Heart left ventricle (tissue), 16 donors: ENCODE measurements around the gene SRRM5. TPM values are rescaled to one million over a fixed set of nuclear protein-coding genes. Genes with fewer than 3 reads are reported as not detected.

Experiments
- ATAC-seq, 4 donors: fragments of 200-7000 bp; cut with Tn5 transposase; one replicate each; pipeline ENCODE4 v1.9.1; 2020 to 2022; ENCODE audit warnings: moderate library complexity in 4 of 4, mild to moderate bottlenecking in 3 of 4, moderate number of reproducible peaks in 1 of 4
- DNase-seq, 5 donors: peaks; one replicate each; pipeline ENCODE4 v3.0.0-alpha.2; 2020
- H3K27ac ChIP-seq, 12 donors: fragments of 200-600 bp; sonication (generic) in 4 of 12; one replicate each; pipeline versions ENCODE4 v1.5.0 to v1.8.0; 2016 to 2022; ENCODE audit warnings: mild to moderate bottlenecking in 2 of 12
- H3K27me3 ChIP-seq, 9 donors: fragments of 200-600 bp; sonication (generic) in 2 of 9; one replicate each; pipeline versions ENCODE4 v1.5.1 to v1.8.0; 2016 to 2022; ENCODE audit warnings: mild to moderate bottlenecking in 3 of 9
- H3K36me3 ChIP-seq, 9 donors: fragments of 200-600 bp; sonication (generic) in 2 of 9; one replicate each; pipeline versions ENCODE4 v1.5.0 to v1.8.0; 2018 to 2022; ENCODE audit warnings: mild to moderate bottlenecking in 2 of 9
- H3K4me1 ChIP-seq, 12 donors: fragments of 200-600 bp; sonication (generic) in 4 of 12; one replicate each; pipeline versions ENCODE4 v1.5.0 to v1.8.0; 2016 to 2022; ENCODE audit warnings: mild to moderate bottlenecking in 3 of 12
- H3K4me3 ChIP-seq, 12 donors: fragments of 200-600 bp; sonication (generic) in 4 of 12; one replicate each; pipeline versions ENCODE4 v1.5.0 to v1.8.0; 2017 to 2022; ENCODE audit warnings: mild to moderate bottlenecking in 9 of 12, moderate library complexity in 4 of 12
- H3K9me3 ChIP-seq, 12 donors: fragments of 200-600 bp; sonication (generic) in 4 of 12; one replicate each; pipeline versions ENCODE4 v1.5.0 to v1.8.0; 2016 to 2022; ENCODE audit warnings: mild to moderate bottlenecking in 1 of 12
- CTCF ChIP-seq, 12 donors: fragments of 200-600 bp; sonication (generic) in 4 of 12; IDR thresholded peaks; one replicate each; pipeline versions ENCODE4 v1.5.0 to v1.8.0; 2018 to 2022; ENCODE audit warnings: antibody characterized with exemption in 12 of 12, mild to moderate bottlenecking in 5 of 12
- POLR2A ChIP-seq, 2 donors: fragments of 450-650 bp; IDR thresholded peaks; one replicate each; pipeline ENCODE4 v1.6.1; 2017; ENCODE audit warnings: antibody characterized with exemption in 2 of 2, mild to moderate bottlenecking in 2 of 2, moderate library complexity in 2 of 2
- WGBS, 4 donors: extraction: QIAGEN DNeasy Blood & Tissue Kit in 2 of 4; methylation state at CpG; one replicate each; pipeline versions ENCODE4 v1.1.5 to v1.1.7; 2013 to 2018; 5-methylcytosine and 5-hydroxymethylcytosine counted together
- intact Hi-C, 10 donors: fragments of 100-400 bp; cut with DNase I; formaldehyde crosslinking; loops; one replicate each; pipeline versions ENCODE4 v1.11.1 to v1.14.2; 2022
- polyA plus RNA-seq, 2 donors: library from polyadenylated mRNA; stranded (reverse); fragments of 200-250 nt; gene quantifications; one replicate each; pipeline ENCODE4 v1.2.3, GENCODE V29; 2013
- total RNA-seq, 9 donors: library from RNA; depleted of rRNA in 2 of 9; stranded (reverse); fragments of >200 nt in 2 of 9; fragmentation: NEBNext Ultra II Directional in 3 of 9; extraction: Animal tissue kit (Norgen Biotek cat#: 25700) in 3 of 9; gene quantifications; one replicate each; pipeline versions ENCODE4 v1.1.0 to v1.2.4, GENCODE V29; 2016 to 2023
- donor health status: ischemic (EF 13 %, LVEDD 7.1; RV severe dilation, severe dysfunction).
- donor health status: healthy with polysubstance abuse.
- donor health status: DM: no; HTN: yes; CAD: no.
- donor health status: DM: no; HTN: no; CAD: no.
- donor health status: ischemic (EF 25% LVEDD 6.9; RV normal size, moderate dysfunction).
- donor health status: ischemic (EF 25% LVEDD 5.7; RV mildly dilated, moderate dysfunction).
- donor health status: healthy.
- donor health status: DM: yes; HTN: yes; CAD: no.
- donor health status: ischemic (EF 35%, LVEDD 5.7; RV mildly dilated, moderate dysfunction).
- donor health status: nonischemic (EF 11% LVEDD 7.7; RV severe dilation, severe dysfunction).
- donor health status: DM: yes; HTN: yes; CAD: no.
- donor health status: PGD.
- donor health status: ischemic (EF 29% LVEDD 5.4; RV normal size, mild dysfunction).
- donor health status: nonischemic (EF 23%, LVEDD 6.1; RV moderate dilation, normal function).

Gene SRRM5
- total and polyA plus RNA-seq, 11 donors: 0.07 to 0.80 (median 0.16) TPM; not detected in 2

- no peaks in the 10 kb centered on the region for H3K36me3 ChIP-seq
- 79 to 89% (median 85%) methylated on average over 5 of the region's 5 CpGs for WGBS, 4 donors
- H3K27ac ChIP-seq: no peak overlapping the region
- TF ChIP-seq CTCF (IDR thresholded peaks at IDR 0.05): no peak
- H3K27me3 ChIP-seq: no peaks in the 10 kb centered on the region
- ATAC-seq: no peak
- no peaks in the 10 kb centered on the region for H3K9me3 ChIP-seq
- no peaks in the 10 kb centered on the region for H3K4me1 ChIP-seq
- intact Hi-C loops: no loop called here
- H3K4me3 ChIP-seq: no peak overlapping the region
- no peak for DNase-seq
These were observed 19.6 kb downstream of the SRRM5 start for GRCh38 chr19:43631491-43631890.

DNA sequence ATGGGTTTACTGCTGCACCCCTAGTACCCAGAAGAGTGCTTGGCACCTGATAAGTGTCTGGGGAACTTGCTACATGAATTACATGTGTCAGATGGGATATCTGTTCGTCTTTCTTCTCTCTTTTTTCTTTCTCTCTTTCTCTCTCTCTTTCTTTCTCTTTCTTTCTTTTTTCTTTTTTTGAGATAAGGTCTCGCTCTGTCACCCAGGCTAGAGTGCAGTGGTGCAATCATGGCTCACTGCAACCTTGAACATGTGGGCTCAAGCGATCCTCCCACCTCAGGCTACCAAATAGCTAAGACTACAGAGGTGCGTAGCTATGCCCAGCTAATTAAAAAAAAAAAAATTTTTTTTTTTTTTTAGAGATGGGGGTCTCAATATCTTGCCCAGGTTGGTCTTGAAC is 21.6 kb downstream of the SRRM5 start:
- Histone ChIP-seq H3K9me3 (no peaks in the 10 kb centered on the region), H3K36me3 (no peaks in the 10 kb centered on the region), H3K27ac (no peak overlapping the region), H3K4me3 (no peak overlapping the region), H3K4me1 (no peaks in the 10 kb centered on the region), H3K27me3 (peaks cover 0 to 6% (median 0%) of the 10 kb centered on the region in 9 donors)
- DNase-seq: no peak
- TF ChIP-seq CTCF (IDR thresholded peaks at IDR 0.05) (no peak), POLR2A (IDR thresholded peaks at IDR 0.05) (no peak)
- ATAC-seq: no peak
- 87 to 93% (median 89%) methylated on average over 4 of the region's 4 CpGs for WGBS, 4 donors
- intact Hi-C loops: no loop called here

- Histone ChIP-seq H3K4me3 (no peak overlapping the region), H3K9me3 (no peaks in the 10 kb centered on the region), H3K36me3 (no peaks in the 10 kb centered on the region), H3K27ac (no peak overlapping the region), H3K4me1 (peaks cover 0 to 4% (median 0%) of the 10 kb centered on the region in 12 donors), H3K27me3 (peaks cover 0 to 12% (median 0%) of the 10 kb centered on the region in 9 donors)
- no peak for ATAC-seq
- no peak for TF ChIP-seq POLR2A (IDR thresholded peaks at IDR 0.05)
- no peak for TF ChIP-seq CTCF (IDR thresholded peaks at IDR 0.05)
- no peak for DNase-seq
- 82 to 90% (median 86%) methylated on average over 5 of the region's 5 CpGs for WGBS, 4 donors
- intact Hi-C loops: no loop called here
These were observed 22.2 kb downstream of the SRRM5 start for GRCh38 chr19:43634068-43634467.

DNA sequence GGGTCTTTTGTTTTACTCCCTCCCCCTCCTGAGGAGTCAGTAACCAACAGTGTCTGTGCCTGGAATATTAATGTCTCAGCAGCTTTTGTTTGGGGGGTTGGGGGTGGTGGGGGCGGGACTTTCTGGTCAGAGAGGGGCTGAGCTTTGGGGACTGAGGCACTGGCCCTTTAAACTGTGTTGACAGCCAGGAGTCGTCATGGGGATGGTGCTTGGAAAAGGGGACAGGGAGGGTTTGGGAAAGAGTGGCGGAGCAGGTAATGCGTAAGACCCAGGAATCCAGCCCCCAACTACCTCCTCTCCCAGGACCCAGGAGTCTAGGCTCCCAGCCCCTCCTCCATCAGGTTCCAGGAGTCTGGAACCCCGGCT is 22.6 kb downstream of the SRRM5 start:
- H3K27me3 ChIP-seq: peaks cover 0 to 16% (median 0%) of the 10 kb centered on the region in 9 donors
- DNase-seq (no peak), ATAC-seq (no peak)
- no peaks in the 10 kb centered on the region for H3K36me3 ChIP-seq
- no peak overlapping the region for H3K27ac ChIP-seq
- H3K4me1 ChIP-seq: peaks cover 0 to 8% (median 0%) of the 10 kb centered on the region in 12 donors
- 46 to 50% (median 48%) methylated on average over 5 of the region's 5 CpGs for WGBS, 4 donors
- TF ChIP-seq CTCF (IDR thresholded peaks at IDR 0.05) (no peak), POLR2A (IDR thresholded peaks at IDR 0.05) (no peak)
- no peaks in the 10 kb centered on the region for H3K9me3 ChIP-seq
- H3K4me3 ChIP-seq: no peak overlapping the region
- intact Hi-C loops: no loop called here
